M059J (cell line): ENCODE measurements around the gene PDE3B. TPM values are rescaled to one million over a fixed set of nuclear protein-coding genes. Genes with fewer than 3 reads are reported as not detected.
"Not testable (repeated sequence)": the region's sequence is repeated elsewhere in the genome, so short reads cannot be mapped to it uniquely, and the experiment has no call there.

Source experiments
- DNase-seq: peaks from one replicate; pipeline ENCODE4 v3.0.0-alpha.2; 2012; ENCODE audit warnings: low read depth
- total RNA-seq: library from RNA; depleted of rRNA; stranded (reverse); fragments of >200 nt; shearing (Covaris generic); gene quantifications from 2 replicates; pipeline ENCODE4 v1.2.3, GENCODE V29; 2014

Gene PDE3B
- total RNA-seq, 1 experiment from 2014 or later = not detected

DNA sequence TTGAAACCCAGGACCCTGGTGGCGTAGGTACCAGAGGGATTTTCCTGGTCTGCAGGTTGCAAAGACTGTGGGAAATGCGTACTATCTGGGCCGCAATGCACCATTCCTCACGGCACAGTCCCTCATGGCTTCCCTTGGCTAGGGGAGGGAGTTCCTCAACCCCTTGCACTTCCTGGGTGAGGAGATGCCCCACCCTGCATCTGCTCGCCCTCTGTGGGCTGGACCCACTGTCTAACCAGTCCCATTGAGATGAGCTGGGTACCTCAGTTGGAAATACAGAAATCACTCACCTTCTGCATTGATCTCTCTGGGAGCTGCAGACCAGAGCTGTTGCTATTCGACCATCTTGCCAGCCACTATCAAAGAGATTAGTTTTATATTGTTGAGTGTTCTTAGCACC is 100.1 kb downstream of the PDE3B start:
- not testable (repeated sequence) for DNase-seq

- no peak for DNase-seq
Observed at GRCh38 chr11:14746857-14747395, 103.3 kb downstream of the PDE3B start.

DNA sequence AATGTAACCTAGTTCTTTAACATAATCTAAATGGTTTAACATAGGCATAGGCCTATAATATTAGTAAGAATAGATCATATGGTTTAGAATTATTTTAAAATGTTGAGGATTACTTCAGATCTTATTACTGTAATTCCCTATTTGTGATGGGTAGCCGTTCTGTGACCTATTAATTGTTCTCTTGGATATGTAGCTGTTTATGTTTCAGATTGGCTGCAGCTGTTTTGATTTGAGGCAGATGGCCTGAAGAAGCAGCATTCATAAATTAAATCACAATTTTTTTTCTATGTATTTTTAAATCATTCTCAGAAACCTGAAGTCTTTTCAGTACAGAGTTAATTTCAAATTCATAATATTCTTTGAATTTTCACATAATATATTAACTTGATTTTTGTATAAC is 104.5 kb downstream of the PDE3B start:
- DNase-seq = no peak

DNA sequence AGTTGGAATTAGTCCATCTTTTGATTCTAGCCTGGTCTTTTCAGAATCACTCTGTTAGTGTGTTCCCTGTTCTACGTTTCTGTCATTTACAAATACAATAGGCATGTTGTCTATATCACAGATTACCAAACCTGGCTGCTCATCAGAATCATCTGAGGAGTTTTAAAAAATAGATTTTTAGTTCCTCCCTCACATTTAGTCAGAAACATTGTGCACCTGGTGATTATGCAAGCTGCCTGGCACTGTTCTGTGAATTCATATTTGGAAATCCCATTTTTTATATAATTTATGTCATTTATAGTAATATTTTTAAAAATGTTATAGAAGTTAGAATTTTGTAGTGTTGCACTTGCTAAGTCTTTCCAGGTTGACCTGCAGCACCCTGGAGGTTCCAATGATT is 107.3 kb downstream of the PDE3B start:
- DNase-seq = no peak

DNA sequence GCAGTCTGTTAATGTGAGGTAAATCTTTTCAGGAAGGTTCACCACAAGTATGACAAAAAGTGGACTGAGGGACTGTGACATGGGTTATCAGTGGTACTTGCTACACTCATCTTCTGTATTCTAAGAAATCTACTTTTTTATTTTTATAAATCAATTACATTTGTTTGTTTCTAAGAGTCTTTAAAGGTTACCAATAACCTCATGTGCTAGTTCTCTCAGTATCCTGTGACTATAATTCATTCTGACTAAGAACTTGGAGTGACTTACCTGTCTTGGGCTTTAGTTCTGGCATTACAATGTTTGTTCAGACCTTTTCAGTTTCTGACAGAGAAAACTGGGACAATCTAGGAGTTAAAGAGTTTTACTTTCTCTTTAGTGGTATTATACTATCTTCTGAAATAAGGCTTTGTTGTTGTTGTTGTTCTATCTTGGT is 108.4 kb downstream of the PDE3B start:
- no peak for DNase-seq

- no peak for DNase-seq
Observed at GRCh38 chr11:14755140-14755539, 111.5 kb downstream of the PDE3B start.

DNA sequence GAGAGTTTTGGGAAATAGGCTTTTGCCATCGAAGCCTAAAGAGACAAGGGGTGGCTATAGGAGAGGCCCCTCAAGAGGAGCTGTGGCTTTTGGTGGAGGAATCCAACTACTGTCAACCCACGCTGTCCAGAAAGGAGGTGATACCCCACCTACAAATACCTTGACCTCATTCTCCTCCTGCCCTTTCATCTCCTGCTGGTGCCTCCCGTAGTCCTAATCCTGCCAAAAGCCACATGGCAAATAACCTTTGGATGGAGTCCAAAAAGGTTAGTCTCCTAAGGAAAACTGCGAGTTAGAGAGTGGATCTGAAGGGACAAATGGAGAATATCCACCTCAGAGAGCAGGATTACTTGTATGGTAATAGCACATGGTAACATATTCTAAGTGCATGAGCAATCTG is 112.7 kb downstream of the PDE3B start:
- DNase-seq = no peak

DNA sequence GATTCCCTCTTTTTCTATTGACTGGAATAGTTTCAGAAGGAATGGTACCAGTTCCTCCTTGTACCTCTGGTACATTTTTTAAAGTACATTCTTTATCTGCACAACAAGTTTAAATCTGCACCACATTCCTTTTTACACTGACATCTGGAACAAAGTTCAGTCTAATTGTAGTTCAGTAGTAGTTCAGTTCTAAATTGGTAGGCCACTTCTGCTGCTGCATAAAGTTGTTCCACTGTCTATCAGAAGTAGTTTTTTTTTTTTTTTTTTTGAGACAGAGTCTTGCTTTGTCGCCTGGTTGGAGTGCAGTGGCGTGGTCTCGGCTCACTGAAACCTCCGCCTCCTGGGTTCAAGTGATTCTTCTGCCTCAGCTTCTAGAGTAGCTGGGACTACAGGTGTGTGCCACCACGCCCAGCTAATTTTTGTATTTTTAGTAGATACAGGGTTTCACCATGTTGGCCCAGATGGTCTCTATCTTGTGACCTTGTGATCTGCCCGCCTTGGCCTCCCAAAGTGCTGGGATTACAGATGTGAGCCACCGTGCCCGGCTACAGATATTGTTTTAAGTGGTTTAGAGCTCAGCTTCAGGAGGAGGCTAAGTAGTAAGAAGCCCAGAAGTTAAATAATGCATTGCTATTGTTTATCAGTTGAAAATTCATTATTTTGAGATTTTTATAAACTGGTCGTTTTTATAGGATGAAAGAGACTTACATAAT is 115.9 kb downstream of the PDE3B start:
- DNase-seq = not testable (repeated sequence)

DNA sequence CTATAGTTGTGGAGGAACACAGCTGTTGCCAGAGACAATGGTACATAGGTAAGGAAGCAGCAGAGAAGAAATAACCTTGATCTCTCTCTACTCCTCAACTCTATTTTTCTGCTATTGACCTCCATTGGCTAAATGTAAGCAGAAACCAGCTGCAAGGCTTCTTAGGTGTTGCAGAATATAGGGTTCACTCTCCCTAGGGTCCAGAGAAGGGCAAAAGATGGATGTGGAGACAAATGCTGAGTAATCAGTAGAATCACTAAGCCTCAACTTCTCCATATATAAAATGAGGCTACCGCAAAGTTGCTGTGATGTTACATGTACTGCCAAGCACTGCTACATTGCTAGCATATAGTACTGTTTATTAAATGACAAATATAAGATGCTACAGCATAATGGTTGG is 120.6 kb downstream of the PDE3B start:
- no peak for DNase-seq

DNA sequence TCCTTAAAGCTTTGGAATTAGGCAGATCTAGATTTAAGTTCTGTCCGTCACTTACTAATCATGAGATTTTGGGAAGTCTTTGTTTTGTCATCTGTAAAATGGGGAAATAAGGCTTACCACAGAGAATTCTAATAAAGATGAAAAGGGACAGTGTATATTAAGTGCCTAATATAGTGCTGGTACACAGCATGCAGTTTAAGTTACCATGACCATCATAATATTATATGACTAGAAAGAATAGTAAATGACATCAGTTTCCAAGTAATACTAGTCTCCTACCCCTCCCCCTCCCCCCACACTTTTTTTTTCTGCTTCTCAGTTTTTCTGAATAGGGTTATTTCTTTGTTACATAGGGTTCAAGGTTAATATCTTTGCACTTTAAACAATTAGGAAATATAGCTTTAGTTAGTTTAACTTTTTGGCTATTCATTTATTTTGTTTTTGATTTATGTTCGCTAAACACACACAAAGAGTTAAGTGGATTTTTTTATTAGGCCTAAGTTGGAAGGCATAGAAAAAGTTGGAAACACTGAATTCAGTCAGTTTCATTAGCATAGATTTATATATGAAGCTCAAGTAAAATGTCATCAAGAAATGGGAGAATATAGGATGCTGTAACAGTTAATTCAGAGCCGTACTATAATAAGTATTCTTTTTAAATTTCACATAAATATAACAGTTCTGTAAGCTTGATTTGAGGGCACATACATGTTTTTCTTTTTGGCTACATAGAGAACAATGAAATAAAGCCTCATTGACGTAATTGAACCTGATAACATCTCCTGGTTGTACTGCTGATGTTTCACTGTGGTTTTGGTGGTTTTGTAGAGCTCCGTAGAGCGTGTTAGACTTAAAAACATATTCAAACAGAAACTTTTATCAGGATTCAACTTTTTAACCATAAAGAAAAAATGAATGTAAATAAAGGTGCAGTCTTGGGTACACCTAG is 121.2 kb downstream of the PDE3B start:
- DNase-seq = peak; percentile 68

DNA sequence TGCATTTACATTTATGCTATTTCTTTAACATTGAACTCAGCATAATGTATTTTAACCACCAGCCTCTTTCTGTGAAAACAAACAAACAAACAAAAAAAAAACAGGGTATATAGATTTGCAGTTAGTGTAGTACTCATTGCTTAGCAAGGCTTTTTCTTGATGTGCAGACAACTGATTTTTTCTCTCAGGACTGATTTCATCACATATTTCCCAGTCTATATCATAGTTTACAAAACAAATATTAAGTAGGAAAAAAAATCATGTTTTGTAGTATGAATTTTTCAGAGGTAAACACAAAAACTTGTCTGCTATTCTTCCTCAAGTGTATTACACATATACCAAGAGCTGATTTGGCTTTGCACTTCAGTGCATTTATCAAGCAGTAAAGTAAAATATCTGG is 123.0 kb downstream of the PDE3B start:
- DNase-seq = no peak

- DNase-seq = no peak
Observed at GRCh38 chr11:14768526-14769188, 125.1 kb downstream of the PDE3B start.

DNA sequence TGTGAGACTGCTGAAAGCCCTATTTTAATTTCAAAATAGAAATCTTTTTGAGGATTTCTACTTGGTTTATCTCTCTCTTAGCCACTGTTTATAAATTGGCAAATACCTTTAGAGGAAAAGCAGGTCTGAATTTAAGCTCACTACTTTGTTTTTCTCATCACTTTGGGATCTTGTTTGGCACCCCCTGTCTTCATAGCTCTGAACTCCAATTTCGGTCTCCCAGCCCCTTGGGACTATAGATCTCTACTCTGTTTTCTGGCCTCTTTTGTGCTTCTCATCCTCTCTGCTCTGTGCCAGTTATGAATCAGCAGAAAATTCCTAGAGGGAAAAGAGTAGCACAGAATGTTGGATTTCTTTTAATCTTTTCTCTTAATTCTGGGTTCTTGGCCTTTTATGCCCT is 130.2 kb downstream of the PDE3B start:
- no peak for DNase-seq

DNA sequence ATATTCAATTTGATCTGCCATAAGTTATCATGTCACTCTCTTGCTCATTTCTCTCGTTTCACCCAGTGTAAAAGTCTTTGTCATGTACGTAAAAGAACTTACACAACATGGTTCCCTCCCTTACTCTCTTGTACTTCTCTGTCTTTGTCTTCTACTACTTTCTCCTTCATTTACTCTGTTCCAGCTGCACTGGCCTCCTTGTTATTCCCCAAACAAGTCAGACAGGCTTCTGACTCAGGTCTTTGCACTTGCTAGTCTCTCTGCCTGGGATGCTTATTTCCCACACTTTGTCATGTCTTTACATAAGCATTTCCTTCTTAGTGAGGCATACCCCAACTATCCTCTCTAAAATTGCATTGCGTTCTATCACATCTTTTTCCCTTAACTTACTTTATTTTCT is 131.1 kb downstream of the PDE3B start:
- no peak for DNase-seq

GRCh38 chr11:14775897-14776296 is 132.3 kb downstream of the PDE3B start:
- no peak for DNase-seq

- not testable (repeated sequence) for DNase-seq
Observed at GRCh38 chr11:14778460-14778859, 134.9 kb downstream of the PDE3B start.

DNA sequence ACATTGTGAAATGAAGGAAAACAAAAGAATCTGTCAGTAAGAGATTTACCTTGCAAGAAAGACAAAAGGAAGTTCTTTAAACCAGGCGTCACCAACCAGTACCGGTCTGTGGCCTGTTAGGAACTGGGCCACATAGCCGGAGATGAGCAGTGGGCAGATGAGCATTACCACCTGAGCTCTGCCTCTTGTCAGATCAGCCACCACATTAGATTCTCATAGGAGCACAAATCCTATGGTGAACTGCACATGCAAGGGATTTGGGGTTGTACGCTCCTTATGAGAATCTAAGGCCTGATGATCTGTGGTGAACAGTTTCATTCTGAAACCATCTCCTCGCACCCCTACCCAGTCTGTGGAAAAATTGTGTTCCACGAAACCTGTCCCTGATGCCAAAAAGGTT is 140.2 kb downstream of the PDE3B start:
- DNase-seq = no peak

DNA sequence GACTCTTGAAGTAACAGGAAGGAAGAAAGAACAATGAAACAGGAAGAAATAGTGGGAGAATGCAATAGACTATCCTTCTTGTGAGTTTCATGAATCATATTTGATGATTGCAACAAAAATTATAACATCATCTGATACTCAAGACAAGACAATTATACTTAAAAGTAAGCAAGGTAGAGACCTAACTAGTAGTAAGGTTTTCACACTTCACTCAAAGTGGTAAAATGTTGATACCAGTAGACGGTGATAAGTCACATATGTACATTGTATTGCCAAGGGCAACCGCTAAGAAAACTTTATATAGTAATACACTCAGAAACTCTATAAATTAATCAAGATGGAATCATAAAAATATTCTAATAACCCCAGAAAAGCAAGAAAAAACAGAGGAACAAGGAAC is 140.6 kb downstream of the PDE3B start:
- DNase-seq = no peak

GRCh38 chr11:14789879-14790484 is 146.4 kb downstream of the PDE3B start:
- DNase-seq = peak; percentile 8

- peak; percentile 2 for DNase-seq
Observed at GRCh38 chr11:14793546-14793945, 149.9 kb downstream of the PDE3B start.

DNA sequence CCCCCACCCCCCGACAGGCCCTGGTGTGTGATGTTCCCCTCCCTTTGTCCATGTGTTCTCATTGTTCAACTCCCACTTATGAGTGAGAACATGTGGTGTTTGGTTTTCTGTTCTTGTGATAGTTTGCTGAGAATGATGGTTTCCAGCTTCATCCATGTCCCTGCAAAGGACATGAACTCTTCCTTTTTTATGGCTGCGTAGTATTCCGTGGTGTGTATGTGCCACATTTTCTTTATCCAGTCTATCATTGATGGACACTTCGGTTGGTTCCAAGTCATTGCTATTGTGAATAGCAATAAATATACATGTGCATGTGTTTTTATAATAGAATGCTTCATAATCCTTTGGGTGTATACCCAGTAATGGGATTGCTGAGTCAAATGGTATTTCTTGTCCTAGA is 152.4 kb downstream of the PDE3B start:
- not testable (repeated sequence) for DNase-seq

- DNase-seq = no peak
Observed at GRCh38 chr11:14803846-14804245, 160.2 kb downstream of the PDE3B start.
